ENCODE measurements around the gene GPR152. TPM values are rescaled to one million over a fixed set of nuclear protein-coding genes. Genes with fewer than 3 reads are reported as not detected.
A peak's percentile ranks its signal among the peaks of the same experiment; 100 is the strongest.

The GPR152 gene
- total and polyA plus RNA-seq, 2 experiments from 2014 or later: not detected

DNA sequence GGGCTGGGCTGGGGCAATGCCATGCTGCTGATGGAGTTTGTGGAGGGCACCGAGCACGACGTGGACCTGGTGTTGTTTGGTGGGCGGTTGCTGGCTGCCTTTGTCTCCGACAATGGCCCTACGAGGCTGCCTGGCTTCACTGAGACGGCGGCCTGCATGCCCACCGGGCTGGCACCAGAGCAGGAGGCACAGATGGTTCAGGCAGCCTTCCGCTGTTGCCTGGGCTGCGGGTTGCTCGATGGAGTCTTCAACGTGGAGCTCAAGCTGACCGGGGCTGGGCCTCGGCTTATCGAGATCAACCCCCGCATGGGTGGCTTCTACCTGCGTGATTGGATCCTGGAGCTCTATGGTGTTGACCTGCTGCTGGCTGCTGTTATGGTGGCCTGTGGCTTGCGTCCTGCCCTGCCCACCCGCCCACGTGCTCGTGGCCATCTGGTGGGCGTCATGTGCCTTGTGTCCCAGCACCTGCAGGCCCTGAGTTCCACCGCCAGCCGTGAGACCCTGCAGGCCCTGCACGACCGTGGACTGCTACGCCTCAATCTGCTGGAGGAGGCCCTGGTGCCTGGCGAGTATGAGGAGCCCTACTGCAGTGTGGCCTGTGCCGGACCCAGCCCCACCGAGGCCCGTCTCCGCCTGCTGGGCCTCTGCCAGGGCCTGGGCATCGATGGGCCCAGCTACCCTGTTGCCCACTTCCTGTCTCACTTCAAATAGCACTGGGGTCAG, 28.5 kb downstream of the GPR152 start:
- in situ Hi-C loops (cut with MboI): no loop called here
- Histone ChIP-seq H3K9me3 (ENCODE audit: low read depth) (no peaks in the 10 kb centered on the region), H3K4me3 (no peak overlapping the region), H3F3A (ENCODE audit: insufficient read depth) (no peaks in the 10 kb centered on the region), H3K36me3 (ENCODE audit: low read depth) (no peaks in the 10 kb centered on the region), H3K27ac (no peak overlapping the region), H3K9ac (no peak overlapping the region), H4K20me1 (ENCODE audit: insufficient read depth) (no peaks in the 10 kb centered on the region), H3K79me2 (ENCODE audit: insufficient read depth) (peaks cover 8% of the 10 kb centered on the region), H3K27me3 (replicated peaks; ENCODE audit: insufficient read depth) (no peaks in the 10 kb centered on the region), H3K9me2 (ENCODE audit: insufficient read depth) (no peaks in the 10 kb centered on the region), H3K4me2 (ENCODE audit: unreplicated experiment) (no peak overlapping the region), H3K4me1 (ENCODE audit: insufficient read depth) (peaks cover 2% of the 10 kb centered on the region), H2AFZ (no peak overlapping the region)
- no peak for DNase-seq
- TF ChIP-seq EZH2phosphoT487 (IDR thresholded peaks at IDR 0.05; ENCODE audit: insufficient read depth, low read depth): no peak
- no peak for TF ChIP-seq EZH2 (IDR thresholded peaks at IDR 0.05; ENCODE audit: insufficient read depth, poor library complexity, severe bottlenecking)
- 80 to 81% methylated on average over 30 to 31 of the region's 34 CpGs for WGBS, 2 experiments (ENCODE audit: low coverage in 1 of 2, low lambda C conversion rate in 2 of 2, missing lambda C conversion rate in 2 of 2)

DNA sequence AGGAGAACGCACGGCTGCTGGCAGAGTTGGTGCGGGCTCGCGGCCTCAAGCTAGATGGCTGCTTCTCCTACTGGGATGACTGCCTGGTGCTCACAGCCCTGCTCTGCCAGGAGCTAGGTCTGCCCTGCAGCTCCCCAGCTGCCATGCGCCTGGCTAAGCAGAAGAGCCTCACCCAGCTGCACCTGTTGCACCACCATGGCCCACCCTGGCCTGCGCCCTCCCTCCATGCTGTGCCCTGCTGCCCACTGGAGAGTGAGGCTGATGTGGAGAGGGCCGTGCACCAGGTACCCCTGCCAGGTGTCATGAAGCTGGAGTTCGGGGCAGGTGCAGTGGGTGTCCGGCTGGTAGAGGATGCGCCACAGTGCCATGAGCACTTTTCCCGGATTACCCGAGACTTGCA, 29.1 kb downstream of the GPR152 start:
- in situ Hi-C loops (cut with MboI): no loop called here
- no peaks in the 10 kb centered on the region for H3K27me3 ChIP-seq (replicated peaks; ENCODE audit: insufficient read depth)
- no peaks in the 10 kb centered on the region for H4K20me1 ChIP-seq (ENCODE audit: insufficient read depth)
- H3K4me1 ChIP-seq (ENCODE audit: insufficient read depth): no peaks in the 10 kb centered on the region; the same call in 1 of the 2 replicates
- DNase-seq: no peak
- no peak overlapping the region for H2AFZ ChIP-seq
- peaks cover 2% of the 10 kb centered on the region for H3K79me2 ChIP-seq (ENCODE audit: insufficient read depth)
- no peak overlapping the region for H3K4me2 ChIP-seq (ENCODE audit: unreplicated experiment)
- no peaks in the 10 kb centered on the region for H3K36me3 ChIP-seq (ENCODE audit: low read depth)
- no peaks in the 10 kb centered on the region for H3K9me3 ChIP-seq (ENCODE audit: low read depth)
- no peaks in the 10 kb centered on the region for H3F3A ChIP-seq (ENCODE audit: insufficient read depth)
- H3K9ac ChIP-seq: no peak overlapping the region
- H3K9me2 ChIP-seq (ENCODE audit: insufficient read depth): no peaks in the 10 kb centered on the region
- H3K27ac ChIP-seq: no peak overlapping the region
- no peak for TF ChIP-seq EZH2 (IDR thresholded peaks at IDR 0.05; ENCODE audit: insufficient read depth, poor library complexity, severe bottlenecking)
- no peak for TF ChIP-seq EZH2phosphoT487 (IDR thresholded peaks at IDR 0.05; ENCODE audit: insufficient read depth, low read depth)
- WGBS, 2 experiments (ENCODE audit: low coverage in 1 of 2, low lambda C conversion rate in 2 of 2, missing lambda C conversion rate in 2 of 2): 87 to 90% methylated on average over 13 of the region's 13 CpGs
- H3K4me3 ChIP-seq: no peak overlapping the region

DNA sequence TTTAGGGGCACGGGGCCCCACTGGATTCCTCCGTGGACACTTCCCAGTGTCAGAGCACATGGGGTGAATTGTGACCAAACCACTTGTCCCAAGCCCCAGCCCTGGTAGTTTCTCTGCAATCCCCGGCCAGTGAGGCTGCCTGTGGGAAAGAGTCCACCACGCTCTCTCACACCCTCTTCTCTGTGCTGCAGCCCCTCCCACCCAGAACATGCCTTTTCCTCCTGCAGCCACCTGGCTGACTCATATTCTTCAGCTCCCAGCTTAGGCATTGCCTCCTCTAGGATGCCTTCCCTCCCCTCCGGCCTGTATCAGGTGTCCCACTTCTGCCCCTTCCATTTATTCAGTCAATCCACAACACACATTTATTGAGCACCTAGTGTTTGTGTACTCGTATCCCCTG, 29.6 kb downstream of the GPR152 start:
- H3K27ac ChIP-seq: no peak overlapping the region
- TF ChIP-seq EZH2phosphoT487 (IDR thresholded peaks at IDR 0.05; ENCODE audit: insufficient read depth, low read depth): no peak
- no peak for TF ChIP-seq EZH2 (IDR thresholded peaks at IDR 0.05; ENCODE audit: insufficient read depth, poor library complexity, severe bottlenecking)
- in situ Hi-C loops (cut with MboI): no loop called here
- no peaks in the 10 kb centered on the region for H3K9me3 ChIP-seq (ENCODE audit: low read depth)
- no peaks in the 10 kb centered on the region for H3F3A ChIP-seq (ENCODE audit: insufficient read depth)
- H3K79me2 ChIP-seq (ENCODE audit: insufficient read depth): no peaks in the 10 kb centered on the region
- no peak overlapping the region for H3K4me2 ChIP-seq (ENCODE audit: unreplicated experiment)
- 68% methylated on average over 5 to 6 of the region's 6 CpGs for WGBS, 2 experiments (ENCODE audit: low coverage in 1 of 2, low lambda C conversion rate in 2 of 2, missing lambda C conversion rate in 2 of 2)
- no peaks in the 10 kb centered on the region for H3K9me2 ChIP-seq (ENCODE audit: insufficient read depth)
- DNase-seq: no peak
- no peaks in the 10 kb centered on the region for H4K20me1 ChIP-seq (ENCODE audit: insufficient read depth)
- H3K9ac ChIP-seq: no peak overlapping the region
- no peaks in the 10 kb centered on the region for H3K27me3 ChIP-seq (replicated peaks; ENCODE audit: insufficient read depth)
- no peaks in the 10 kb centered on the region; the same call in 1 of the 2 replicates for H3K4me1 ChIP-seq (ENCODE audit: insufficient read depth)
- H3K4me3 ChIP-seq: no peak overlapping the region
- H2AFZ ChIP-seq: no peak overlapping the region
- H3K36me3 ChIP-seq (ENCODE audit: low read depth): no peaks in the 10 kb centered on the region

DNA sequence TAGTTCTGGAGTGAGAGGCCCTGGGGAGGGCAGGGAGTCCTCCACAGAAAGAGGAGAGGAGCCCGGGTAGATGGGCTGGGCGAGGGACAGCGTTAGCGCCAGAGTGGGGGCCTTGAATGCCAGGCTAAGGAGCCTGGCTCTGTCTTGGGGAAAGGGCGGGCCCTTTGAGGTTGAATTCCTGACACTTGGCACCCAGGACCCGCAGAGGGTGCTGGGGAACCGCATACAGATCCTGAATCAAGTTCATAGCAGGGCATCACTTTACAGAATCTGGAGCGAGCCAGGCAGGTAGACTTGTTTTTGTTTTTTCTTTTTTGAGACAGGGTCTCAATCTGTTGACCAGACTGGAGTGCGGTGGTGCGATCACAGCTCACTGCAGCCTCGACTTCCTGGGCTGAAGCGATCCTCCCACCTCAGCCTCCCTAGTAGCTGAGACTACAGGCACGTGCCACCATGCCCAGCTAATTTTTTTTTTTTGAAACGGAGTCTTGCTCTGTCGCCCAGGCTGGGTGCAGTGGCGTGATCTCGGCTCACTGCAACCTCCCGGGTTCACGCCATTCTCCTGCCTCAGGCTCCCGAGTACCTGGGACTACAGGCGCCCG, 31.0 kb downstream of the GPR152 start:
- Histone ChIP-seq H2AFZ (peak overlapping the region; percentile 60), H3K4me3 (peak overlapping the region; percentile 78; the same call in 1 of the 2 replicates), H3K79me2 (ENCODE audit: insufficient read depth) (no peaks in the 10 kb centered on the region), H3K4me1 (ENCODE audit: insufficient read depth) (no peaks in the 10 kb centered on the region), H3K9me2 (ENCODE audit: insufficient read depth) (no peaks in the 10 kb centered on the region), H3K9me3 (ENCODE audit: low read depth) (no peaks in the 10 kb centered on the region), H4K20me1 (ENCODE audit: insufficient read depth) (no peaks in the 10 kb centered on the region), H3K4me2 (ENCODE audit: unreplicated experiment) (no peak overlapping the region), H3F3A (ENCODE audit: insufficient read depth) (no peaks in the 10 kb centered on the region), H3K27me3 (replicated peaks; ENCODE audit: insufficient read depth) (no peaks in the 10 kb centered on the region), H3K36me3 (ENCODE audit: low read depth) (no peaks in the 10 kb centered on the region), H3K27ac (no peak overlapping the region), H3K9ac (no peak overlapping the region)
- in situ Hi-C loops (cut with MboI): no loop called here
- TF ChIP-seq EZH2 (IDR thresholded peaks at IDR 0.05; ENCODE audit: insufficient read depth, poor library complexity, severe bottlenecking): no peak
- TF ChIP-seq EZH2phosphoT487 (IDR thresholded peaks at IDR 0.05; ENCODE audit: insufficient read depth, low read depth): no peak
- WGBS, 2 experiments (ENCODE audit: low coverage in 1 of 2, low lambda C conversion rate in 2 of 2, missing lambda C conversion rate in 2 of 2): 51 to 52% methylated on average over 22 of the region's 22 CpGs
- no peak for DNase-seq
